Adrenal gland (tissue), 5 donors: ENCODE measurements around the gene NLGN4X.

Experiments
- POLR2A ChIP-seq, 2 donors: fragments of 450-650 bp; IDR thresholded peaks; one replicate each; pipeline ENCODE4 v1.6.1; 2017; ENCODE audit warnings: antibody characterized with exemption in 2 of 2, mild to moderate bottlenecking in 2 of 2, moderate library complexity in 1 of 2
- TF ChIP-seq, protein P1 (sequence below), 6 experiments: fragments of 450-650 bp in 4 of 6; fragments of 200-600 bp in 2 of 6; sonication (generic) in 1 of 6; IDR thresholded peaks; 1 replicate in 5 of 6; 2 replicates in 1 of 6; pipeline versions ENCODE4 v1.5.1 to v1.8.0; 2016 to 2021; ENCODE audit warnings: antibody characterized with exemption in 6 of 6, mild to moderate bottlenecking in 2 of 6, moderate library complexity in 1 of 6
- donor health status: DM: no; HTN: no; CAD: no.

DNA sequence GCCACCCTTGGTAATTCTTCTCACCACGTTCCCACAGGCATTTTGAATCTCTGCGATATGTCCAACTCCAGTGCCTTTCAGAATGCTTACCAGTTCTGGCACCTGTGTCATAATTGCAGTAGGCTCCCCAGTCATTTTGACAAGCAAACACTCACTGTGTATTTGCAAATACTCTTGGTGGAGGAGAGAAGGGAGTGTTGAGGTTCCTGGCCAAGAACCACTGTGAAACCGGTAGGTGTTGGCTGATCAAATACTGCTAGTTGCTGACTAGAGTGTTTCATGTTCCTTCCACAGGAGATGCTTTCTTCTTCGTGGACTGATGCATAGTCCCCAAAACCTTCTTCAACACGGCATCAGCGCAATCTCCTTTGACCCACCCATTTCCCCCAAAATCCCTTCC is 16.0 kb upstream of the NLGN4X start:
- TF ChIP-seq, protein P1, sequence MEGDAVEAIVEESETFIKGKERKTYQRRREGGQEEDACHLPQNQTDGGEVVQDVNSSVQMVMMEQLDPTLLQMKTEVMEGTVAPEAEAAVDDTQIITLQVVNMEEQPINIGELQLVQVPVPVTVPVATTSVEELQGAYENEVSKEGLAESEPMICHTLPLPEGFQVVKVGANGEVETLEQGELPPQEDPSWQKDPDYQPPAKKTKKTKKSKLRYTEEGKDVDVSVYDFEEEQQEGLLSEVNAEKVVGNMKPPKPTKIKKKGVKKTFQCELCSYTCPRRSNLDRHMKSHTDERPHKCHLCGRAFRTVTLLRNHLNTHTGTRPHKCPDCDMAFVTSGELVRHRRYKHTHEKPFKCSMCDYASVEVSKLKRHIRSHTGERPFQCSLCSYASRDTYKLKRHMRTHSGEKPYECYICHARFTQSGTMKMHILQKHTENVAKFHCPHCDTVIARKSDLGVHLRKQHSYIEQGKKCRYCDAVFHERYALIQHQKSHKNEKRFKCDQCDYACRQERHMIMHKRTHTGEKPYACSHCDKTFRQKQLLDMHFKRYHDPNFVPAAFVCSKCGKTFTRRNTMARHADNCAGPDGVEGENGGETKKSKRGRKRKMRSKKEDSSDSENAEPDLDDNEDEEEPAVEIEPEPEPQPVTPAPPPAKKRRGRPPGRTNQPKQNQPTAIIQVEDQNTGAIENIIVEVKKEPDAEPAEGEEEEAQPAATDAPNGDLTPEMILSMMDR (IDR thresholded peaks at IDR 0.05): no peak
- TF ChIP-seq POLR2A (IDR thresholded peaks at IDR 0.05): no peak
